Ammon's horn (tissue), 1 donor: ENCODE measurements around the gene POP4.
A peak's percentile ranks its signal among the peaks of the same experiment; 100 is the strongest.

ENCODE experiments used
- DNase-seq: peaks from one replicate; pipeline ENCODE4 v3.0.0-alpha.2; 2016; ENCODE audit warnings: low spot score

Gene POP4

GRCh38 chr19:29629836-29630534 is 23.9 kb downstream of the POP4 start:
- DNase-seq = no peak

DNA sequence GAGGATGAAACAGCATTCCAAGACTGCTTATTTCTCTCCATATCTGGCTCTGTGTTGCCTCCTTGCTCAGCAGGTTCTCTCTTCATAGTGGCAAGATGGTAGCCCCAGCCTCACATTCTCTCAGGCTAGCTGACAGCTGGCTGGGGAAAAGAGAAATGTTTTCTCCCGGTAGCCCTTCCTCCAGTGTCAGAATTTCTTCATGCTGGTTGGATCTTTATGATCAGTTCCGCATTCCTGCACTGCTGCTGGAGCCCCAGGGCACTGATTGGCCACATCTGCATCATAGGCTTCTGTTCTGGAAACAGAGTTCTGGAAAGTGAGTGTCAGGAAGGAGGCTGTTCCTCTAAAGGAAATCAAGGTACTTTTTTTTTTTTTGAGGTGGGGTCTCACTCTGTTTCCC is 24.6 kb downstream of the POP4 start:
- no peak for DNase-seq

DNA sequence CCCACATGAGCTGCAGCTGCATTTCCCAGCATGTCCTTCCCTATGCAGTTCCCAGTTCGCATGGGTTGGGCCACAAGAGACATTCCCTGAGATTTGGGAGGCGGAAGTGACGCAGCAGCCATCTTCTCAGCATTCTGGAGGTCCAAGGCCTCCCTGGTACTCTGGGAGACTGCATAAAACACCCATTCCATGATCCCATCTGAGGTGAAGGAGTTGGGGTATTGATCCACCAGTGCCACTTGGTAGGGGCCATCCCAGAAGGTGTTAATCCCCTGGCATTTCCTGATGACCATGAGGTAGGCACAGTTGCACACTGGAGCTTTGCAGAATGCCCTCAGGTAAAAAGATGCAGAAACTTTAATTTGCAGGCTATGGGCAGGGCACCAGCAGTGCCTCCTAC is 25.4 kb downstream of the POP4 start:
- no peak for DNase-seq

DNA sequence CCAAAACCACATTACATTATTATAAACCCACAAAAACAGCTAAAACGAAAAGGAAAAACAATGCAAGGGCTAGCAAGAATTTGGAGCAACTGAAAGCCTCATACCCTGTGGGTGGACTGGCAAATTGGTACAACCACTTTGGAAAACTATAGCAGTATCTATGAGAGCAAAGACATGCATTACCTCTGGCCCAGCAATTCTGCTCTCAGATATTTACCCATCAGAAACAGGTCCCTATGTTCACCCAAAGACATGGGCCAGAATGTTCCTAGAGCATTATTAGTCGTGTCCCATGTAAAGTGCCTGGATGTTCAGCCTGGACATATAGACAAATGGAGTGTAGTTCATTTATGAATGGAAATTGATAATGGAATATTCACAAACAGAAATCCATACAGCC is 27.9 kb downstream of the POP4 start:
- DNase-seq = no peak

GRCh38 chr19:29634423-29635130 is 28.5 kb downstream of the POP4 start:
- DNase-seq = no peak

DNA sequence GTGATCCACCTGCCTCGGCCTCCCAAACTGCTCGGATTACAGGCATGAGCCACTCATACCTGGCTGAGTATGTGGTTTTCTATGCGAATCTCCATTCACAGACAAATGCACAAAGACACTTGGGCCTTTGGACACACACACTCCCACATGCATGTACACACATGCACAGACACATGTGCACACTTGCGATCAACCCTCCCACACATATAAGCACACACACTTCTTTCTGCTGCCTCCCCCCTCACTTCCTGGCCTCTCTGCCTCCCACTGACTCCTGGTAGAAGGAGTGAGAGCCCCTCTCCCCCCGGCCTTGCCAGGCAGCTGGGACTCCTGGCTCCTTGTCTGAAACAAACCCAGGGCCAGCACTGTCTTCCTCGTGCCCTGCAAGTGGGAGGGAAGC is 29.9 kb downstream of the POP4 start:
- no peak for DNase-seq

DNA sequence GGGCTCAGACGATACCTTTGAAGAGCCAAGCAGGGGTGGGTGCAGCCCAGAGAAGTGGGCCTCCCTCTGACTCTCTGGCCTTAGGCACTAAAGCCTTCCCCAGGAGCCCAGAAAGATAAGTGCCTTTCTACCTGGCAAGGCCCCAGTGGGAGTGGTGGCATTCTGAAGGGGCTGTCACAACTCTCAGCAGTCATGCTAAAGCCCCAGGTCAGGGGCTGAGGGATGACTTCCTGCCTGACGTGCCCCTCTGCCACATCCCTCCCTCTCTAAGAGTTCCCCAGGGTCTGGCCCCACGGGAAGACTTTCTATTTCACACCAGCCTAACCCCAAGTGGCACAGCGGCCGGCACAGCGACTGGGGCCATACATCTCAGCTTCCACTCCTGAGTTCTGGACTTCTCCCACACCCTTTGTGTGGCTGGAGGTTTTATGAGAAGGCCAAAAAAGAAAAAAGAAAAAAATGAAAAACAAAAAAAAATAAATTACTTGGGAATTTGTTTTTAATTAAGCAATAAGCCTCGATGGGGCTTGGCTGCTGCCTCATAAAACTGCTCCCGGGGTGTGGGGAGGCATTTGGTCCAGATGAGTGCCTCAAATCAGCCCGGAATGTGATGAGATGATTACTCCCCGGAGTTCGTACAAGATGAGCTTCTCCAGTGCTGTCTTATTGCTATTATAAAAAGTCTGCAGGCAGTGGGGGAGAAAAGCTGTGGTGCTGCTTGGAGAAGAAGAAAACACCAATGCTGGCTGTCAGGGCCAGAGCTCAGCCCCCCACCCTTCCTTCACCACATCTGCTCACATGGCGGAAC is 30.7 kb downstream of the POP4 start:
- no peak for DNase-seq

DNA sequence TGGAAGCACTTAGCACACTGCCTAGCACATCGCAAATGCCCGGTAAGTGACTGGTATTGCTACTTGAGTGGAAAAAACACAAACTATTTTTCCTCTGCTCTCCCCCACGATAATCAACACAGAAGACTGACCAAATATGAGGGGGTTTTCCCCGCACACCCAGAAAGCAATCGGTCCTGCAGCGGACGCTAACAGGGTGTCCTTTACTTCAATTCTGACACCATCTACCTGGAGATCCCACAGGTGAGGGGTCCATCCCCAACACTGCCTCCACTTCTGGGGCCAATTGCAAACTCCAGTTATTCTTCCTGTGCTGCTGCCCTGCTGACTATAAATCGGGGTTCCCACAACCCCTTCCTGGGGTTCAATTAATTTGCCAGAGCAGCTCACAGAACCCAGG is 33.0 kb downstream of the POP4 start:
- no peak for DNase-seq

DNA sequence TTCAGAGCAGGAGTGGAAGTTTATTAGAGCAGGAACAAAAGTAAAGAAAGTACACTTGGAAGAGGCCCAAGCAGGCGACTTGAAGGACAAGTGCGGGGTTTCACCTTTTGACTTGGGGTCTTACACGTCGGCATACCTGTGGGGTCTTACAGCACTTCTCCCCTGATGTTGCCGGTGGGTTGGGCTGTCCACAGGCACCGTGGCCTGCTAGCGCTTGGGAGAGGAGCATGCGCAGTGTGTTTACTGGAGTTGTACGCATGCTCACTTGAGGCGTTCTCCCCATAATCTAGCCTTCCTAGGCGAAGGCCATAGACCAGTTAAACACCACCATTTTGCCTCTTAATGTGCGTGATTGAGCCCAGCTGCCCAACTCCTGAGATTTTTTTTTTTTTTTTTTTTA is 34.1 kb downstream of the POP4 start:
- DNase-seq = no peak

- no peak for DNase-seq
Observed at GRCh38 chr19:29641597-29641996, 35.5 kb downstream of the POP4 start.

GRCh38 chr19:29643361-29643935 is 37.4 kb downstream of the POP4 start:
- no peak for DNase-seq

DNA sequence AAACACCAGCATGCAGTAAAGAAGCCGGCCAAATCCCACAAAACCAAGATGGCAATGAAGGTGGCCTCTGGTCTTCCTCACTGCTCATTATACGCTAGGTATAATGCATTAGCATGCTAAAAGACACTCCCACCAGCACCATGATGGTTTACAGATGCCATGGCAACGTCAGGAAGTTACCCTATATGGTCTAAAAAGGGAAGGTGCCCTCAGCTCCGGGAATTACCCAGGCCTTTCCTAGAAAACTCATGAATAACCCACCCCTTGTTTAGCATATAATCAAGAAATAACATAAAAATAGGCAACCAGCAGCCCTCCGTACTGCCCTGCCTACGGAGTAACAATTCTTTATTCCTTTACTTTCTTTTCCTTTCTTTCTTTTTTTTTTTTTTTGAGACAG is 38.1 kb downstream of the POP4 start:
- no peak for DNase-seq

DNA sequence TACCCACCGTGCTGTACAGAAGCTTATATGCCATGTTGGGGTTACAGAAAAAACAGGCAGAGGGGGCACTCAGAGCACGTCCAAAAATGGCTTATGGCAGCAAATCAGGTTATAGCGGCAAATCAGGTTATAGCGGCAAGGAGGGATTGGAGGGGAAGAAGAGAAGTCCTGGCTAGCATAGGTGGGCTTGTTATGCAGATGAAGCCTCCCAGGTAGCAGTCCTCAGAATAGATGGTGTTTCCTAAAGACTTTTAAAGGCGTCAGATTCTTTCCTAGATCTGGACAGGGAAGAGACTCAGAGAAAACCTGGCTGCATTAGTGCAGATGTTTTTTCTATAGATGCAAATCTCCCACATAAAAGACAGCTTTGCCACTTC is 39.4 kb downstream of the POP4 start:
- DNase-seq = no peak

DNA sequence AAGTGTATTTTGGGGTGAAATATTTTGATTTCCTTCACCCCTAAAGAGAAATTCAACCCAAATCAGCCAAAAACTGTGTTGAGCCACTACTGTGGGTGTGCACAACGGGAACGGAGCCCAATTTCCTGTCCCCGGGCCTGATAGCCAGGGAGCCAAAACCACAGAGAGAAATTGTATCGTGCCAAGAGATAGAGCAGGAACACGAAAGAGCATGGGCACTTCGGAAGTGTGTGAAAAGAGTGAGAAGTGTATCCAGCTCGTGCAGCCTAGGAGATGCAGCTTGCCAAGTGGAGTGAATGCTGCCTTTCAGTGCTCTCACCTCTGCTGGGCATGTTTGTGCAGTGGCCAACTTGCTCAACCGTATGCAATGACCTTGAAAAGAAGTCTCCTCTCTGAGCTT is 39.8 kb downstream of the POP4 start:
- peak; percentile 70 for DNase-seq

GRCh38 chr19:29650772-29651387 is 44.8 kb downstream of the POP4 start:
- DNase-seq = no peak

- DNase-seq = no peak
Observed at GRCh38 chr19:29651622-29652394, 45.7 kb downstream of the POP4 start.

DNA sequence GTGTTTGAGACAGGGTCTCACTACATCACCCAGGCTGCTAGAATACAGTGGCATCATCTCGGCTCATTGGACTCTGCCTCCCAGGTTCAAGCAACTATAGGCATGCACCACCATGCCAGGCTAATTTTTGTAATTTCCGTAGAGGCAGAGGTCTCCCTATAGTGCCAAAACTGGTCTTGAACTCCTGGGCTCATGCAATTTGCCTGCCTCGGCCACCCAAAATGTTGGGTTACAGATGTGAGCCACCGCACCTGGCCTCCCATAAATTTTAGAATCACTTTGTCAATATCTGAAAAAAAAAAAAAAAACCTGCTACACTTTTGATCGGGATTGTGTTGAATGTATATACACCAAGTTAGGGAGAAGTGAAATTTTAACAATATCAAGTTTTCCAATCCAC is 47.3 kb downstream of the POP4 start:
- DNase-seq = no peak

GRCh38 chr19:29655648-29656335 is 49.7 kb downstream of the POP4 start:
- DNase-seq = no peak

GRCh38 chr19:29658221-29658991 is 52.3 kb downstream of the POP4 start:
- DNase-seq = no peak

- DNase-seq = no peak
Observed at GRCh38 chr19:29660835-29661234, 54.8 kb downstream of the POP4 start.
